Astrocyte (in vitro differentiated cells and primary cell): ENCODE measurements around the gene SUSD5. TPM values are rescaled to one million over a fixed set of nuclear protein-coding genes. Genes with fewer than 3 reads are reported as not detected.
"Not testable (repeated sequence)": the region's sequence is repeated elsewhere in the genome, so short reads cannot be mapped to it uniquely, and the experiment has no call there.

Experiments
- DNase-seq: peaks from one replicate; pipeline ENCODE4 v3.0.0-alpha.2; 2010; ENCODE audit warnings: low read depth
- FAIRE-seq: peaks from 2 replicates; lab custom pipeline; 2011; peaks lifted over from hg19 to GRCh38; lab: Jason Lieb, UNC
- H2AFZ ChIP-seq: 2 replicates; pipeline ENCODE4 v1.6.0; 2012; ENCODE audit warnings: low read depth, low read length, inconsistent platforms
- H3K27ac ChIP-seq: 2 replicates; pipeline ENCODE4 v1.5.1; 2011; ENCODE audit warnings: low read depth, low read length, inconsistent platforms
- H3K27me3 ChIP-seq: 2 replicates; pipeline ENCODE4 v1.6.0; 2011; ENCODE audit warnings: low read length, inconsistent platforms; ENCODE audit not compliant: insufficient read depth
- H3K36me3 ChIP-seq: 2 replicates; pipeline ENCODE4 v1.5.1; 2011; ENCODE audit warnings: low read length, inconsistent platforms; ENCODE audit not compliant: insufficient read depth
- H3K4me1 ChIP-seq: 2 replicates; pipeline ENCODE4 v1.5.1; 2011; ENCODE audit warnings: low read length, inconsistent platforms; ENCODE audit not compliant: insufficient read depth
- H3K4me2 ChIP-seq: 2 replicates; pipeline ENCODE4 v1.6.0; 2012; ENCODE audit warnings: low read length, inconsistent platforms
- H3K4me3 ChIP-seq: 2 replicates; pipeline ENCODE4 v1.5.1; 2011; ENCODE audit warnings: low read depth, mild to moderate bottlenecking, low read length, inconsistent platforms; ENCODE audit not compliant: insufficient read depth
- H3K79me2 ChIP-seq: 2 replicates; pipeline ENCODE4 v1.6.0; 2012; ENCODE audit warnings: mild to moderate bottlenecking, low read length, inconsistent platforms; ENCODE audit not compliant: insufficient read depth
- H3K9ac ChIP-seq: 2 replicates; pipeline ENCODE4 v1.6.0; 2012; ENCODE audit warnings: mild to moderate bottlenecking, low read length, inconsistent platforms
- H3K9me3 ChIP-seq: 2 replicates; pipeline ENCODE4 v1.5.1; 2012; ENCODE audit warnings: low read depth, mild to moderate bottlenecking, low read length, inconsistent platforms; ENCODE audit not compliant: insufficient read depth
- H4K20me1 ChIP-seq: 2 replicates; pipeline ENCODE4 v1.6.0; 2012; ENCODE audit warnings: low read length, inconsistent platforms; ENCODE audit not compliant: insufficient read depth
- H3K27ac Mint-ChIP-seq: one replicate; pipeline ENCODE4 v1.8.0; 2021; ENCODE audit warnings: mild to moderate bottlenecking, mixed read lengths; ENCODE audit not compliant: unreplicated experiment
- H3K27me3 Mint-ChIP-seq: one replicate; pipeline ENCODE4 v1.8.0; 2021; ENCODE audit warnings: low read depth, mixed read lengths; ENCODE audit not compliant: unreplicated experiment
- H3K36me3 Mint-ChIP-seq: one replicate; pipeline ENCODE4 v1.8.0; 2021; ENCODE audit warnings: low read depth, mixed read lengths; ENCODE audit not compliant: unreplicated experiment
- H3K4me1 Mint-ChIP-seq: one replicate; pipeline ENCODE4 v1.8.0; 2021; ENCODE audit warnings: low read depth, mixed read lengths; ENCODE audit not compliant: unreplicated experiment
- H3K4me3 Mint-ChIP-seq: one replicate; pipeline ENCODE4 v1.8.0; 2021; ENCODE audit warnings: mild to moderate bottlenecking, moderate library complexity, mixed read lengths; ENCODE audit not compliant: unreplicated experiment
- H3K9me3 Mint-ChIP-seq: one replicate; pipeline ENCODE4 v1.8.0; 2021; ENCODE audit warnings: mild to moderate bottlenecking, mixed read lengths; ENCODE audit not compliant: unreplicated experiment
- CTCF ChIP-seq: IDR thresholded peaks from 2 replicates; pipeline ENCODE4 v1.5.1; 2011; ENCODE audit warnings: low read depth, mild to moderate bottlenecking, inconsistent platforms, low read length, moderate library complexity; ENCODE audit not compliant: insufficient read depth
- EZH2 ChIP-seq: IDR thresholded peaks from 2 replicates; pipeline ENCODE4 v1.6.1; 2012; ENCODE audit warnings: mild to moderate bottlenecking, low read length, inconsistent platforms; ENCODE audit not compliant: insufficient read depth
- total RNA-seq: library from RNA; stranded (reverse); gene quantifications from 2 replicates; pipeline ENCODE4 v1.2.1, GENCODE V29; 2021

The SUSD5 gene
- total RNA-seq, 1 donor from 2014 or later, result 2.8 TPM

- peaks cover 17% of the 10 kb centered on the region for H3K36me3 ChIP-seq
- H3K27me3 Mint-ChIP-seq, result no peaks in the 10 kb centered on the region
- H3K9me3 ChIP-seq, result no peaks in the 10 kb centered on the region
- no peaks in the 10 kb centered on the region for H3K79me2 ChIP-seq
- no peak overlapping the region for H3K4me2 ChIP-seq
- peaks cover 41% of the 10 kb centered on the region for H3K36me3 Mint-ChIP-seq
- peak overlapping the region; percentile 14 for H3K27ac ChIP-seq
- TF ChIP-seq EZH2 (no peak), CTCF (no peak)
- peaks cover 4% of the 10 kb centered on the region for H3K4me1 Mint-ChIP-seq
- no peaks in the 10 kb centered on the region for H3K9me3 Mint-ChIP-seq
- no peaks in the 10 kb centered on the region for H3K27me3 ChIP-seq
- H4K20me1 ChIP-seq, result no peaks in the 10 kb centered on the region
- peak; percentile 63 for DNase-seq
- no peak overlapping the region for H2AFZ ChIP-seq
- H3K4me3 Mint-ChIP-seq, result no peak overlapping the region
- no peak overlapping the region for H3K9ac ChIP-seq
- no peak for FAIRE-seq
- H3K4me1 ChIP-seq, result no peaks in the 10 kb centered on the region
- H3K27ac Mint-ChIP-seq, result no peak overlapping the region
- H3K4me3 ChIP-seq, result no peak overlapping the region
These were observed 78.6 kb downstream of the SUSD5 start for GRCh38 chr3:33139996-33140395.

- Mint-ChIP-seq H3K36me3 (peaks cover 32% of the 10 kb centered on the region), H3K4me1 (peaks cover 10% of the 10 kb centered on the region)
- not testable (repeated sequence) for H3K4me3 ChIP-seq, H3K27ac ChIP-seq, H3K9me3 ChIP-seq, H3K4me1 ChIP-seq, H3K27me3 Mint-ChIP-seq, H2AFZ ChIP-seq, H3K4me3 Mint-ChIP-seq, H3K27ac Mint-ChIP-seq, H3K4me2 ChIP-seq, H3K9me3 Mint-ChIP-seq, DNase-seq, H4K20me1 ChIP-seq, H3K9ac ChIP-seq, FAIRE-seq, H3K79me2 ChIP-seq, H3K27me3 ChIP-seq
- H3K36me3 ChIP-seq, result peaks cover 15% of the 10 kb centered on the region
These were observed 79.5 kb downstream of the SUSD5 start for GRCh38 chr3:33139006-33139623.

- Mint-ChIP-seq H3K27ac (no peak overlapping the region), H3K36me3 (peaks cover 19% of the 10 kb centered on the region), H3K9me3 (no peaks in the 10 kb centered on the region), H3K4me1 (peaks cover 15% of the 10 kb centered on the region), H3K4me3 (no peak overlapping the region), H3K27me3 (no peaks in the 10 kb centered on the region)
- peaks cover 9% of the 10 kb centered on the region for H3K36me3 ChIP-seq
- H4K20me1 ChIP-seq, result no peaks in the 10 kb centered on the region
- no peak for TF ChIP-seq CTCF
- no peak for TF ChIP-seq EZH2
- no peak overlapping the region for H3K4me2 ChIP-seq
- no peak overlapping the region for H2AFZ ChIP-seq
- H3K4me1 ChIP-seq, result no peaks in the 10 kb centered on the region
- H3K9me3 ChIP-seq, result no peaks in the 10 kb centered on the region
- H3K79me2 ChIP-seq, result no peaks in the 10 kb centered on the region
- H3K27me3 ChIP-seq, result no peaks in the 10 kb centered on the region
- no peak for FAIRE-seq
- DNase-seq, result no peak
- H3K27ac ChIP-seq, result no peak overlapping the region
- H3K4me3 ChIP-seq, result no peak overlapping the region
- no peak overlapping the region for H3K9ac ChIP-seq
These were observed 80.9 kb downstream of the SUSD5 start for GRCh38 chr3:33137691-33138090.
